H1 (cell line): ENCODE measurements around the gene ZNF521. TPM values are rescaled to one million over a fixed set of nuclear protein-coding genes. Genes with fewer than 3 reads are reported as not detected.

Experiments
- BCL11A ChIP-seq, 2 experiments: IDR thresholded peaks; one replicate each; pipeline ENCODE4 v1.6.1; 2011; ENCODE audit warnings: low read depth in 2 of 2, low read length in 2 of 2, mild to moderate bottlenecking in 2 of 2
- JUND ChIP-seq: IDR thresholded peaks from 2 replicates; pipeline ENCODE4 v1.6.1; 2011; ENCODE audit warnings: mild to moderate bottlenecking, improper control_type of control experiment, low read length
- POU5F1 ChIP-seq: IDR thresholded peaks from 2 replicates; pipeline ENCODE4 v1.6.1; 2011; ENCODE audit warnings: low read depth, mild to moderate bottlenecking, low read length, moderate library complexity
- polyA plus RNA-seq, 7 experiments: library from polyadenylated mRNA; depleted of rRNA in 3 of 7; stranded (reverse) in 5 of 7; unstranded in 2 of 7; fragments of >200 nt in 5 of 7; fragments of 200-250 nt in 2 of 7; gene quantifications; 1 replicate in 5 of 7; 2 replicates in 1 of 7; 4 replicates in 1 of 7; pipeline versions ENCODE4 v1.2.1 to v1.2.3, GENCODE V29; 2011 to 2013; ENCODE audit warnings: missing spikeins in 2 of 7, mixed read lengths in 2 of 7
- total RNA-seq: library from RNA; stranded (reverse); fragmentation: NEBNext Ultra II Directional; extraction: Animal tissue kit (Norgen Biotek cat#: 25700); gene quantifications from 2 replicates; pipeline ENCODE4 v1.2.1, GENCODE V29; 2021

The ZNF521 gene
- total and polyA plus RNA-seq, 2 of the 8 experiments (the other 6 are each of a cell fraction or from before 2014, with no cell fraction given), result 9.5 to 15.8 TPM

DNA sequence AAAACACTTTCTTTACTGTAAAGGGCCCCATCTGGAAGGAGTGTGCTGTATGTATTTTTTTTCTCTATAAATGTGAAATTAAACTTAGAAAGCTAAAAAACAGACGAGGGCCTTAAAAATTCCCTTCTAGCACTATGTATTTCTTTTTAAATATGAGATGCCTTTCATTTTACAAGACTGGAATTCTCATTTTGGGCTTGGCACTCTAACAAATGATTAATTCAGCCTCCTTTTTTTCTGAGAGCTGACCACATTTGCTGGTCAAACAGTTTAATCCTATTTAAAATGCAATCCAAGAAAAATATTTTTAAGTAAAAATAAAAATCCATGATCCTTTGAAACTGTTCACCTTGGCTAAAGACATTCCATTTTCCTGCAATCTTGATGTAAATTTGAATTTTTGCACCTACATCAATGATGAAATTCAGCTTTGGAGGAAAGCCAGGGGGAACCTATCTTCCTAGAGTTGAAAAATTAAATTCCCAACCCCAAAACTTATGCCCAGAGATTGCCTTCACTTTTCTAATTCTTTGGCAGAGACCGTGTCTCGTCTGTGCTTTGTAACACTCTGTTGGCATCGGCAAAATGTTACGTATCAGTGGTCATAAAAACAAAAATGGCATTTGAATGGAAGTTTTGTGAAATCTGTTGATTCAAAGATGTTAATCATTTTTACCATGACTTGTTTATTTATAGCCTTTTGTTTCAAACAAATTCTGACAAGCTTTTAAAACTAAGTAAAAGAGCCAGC is 284.5 kb downstream of the ZNF521 start (continued):
- no peak for TF ChIP-seq BCL11A (IDR thresholded peaks at IDR 0.05; ENCODE audit: low read depth in 2 of 2, low read length in 2 of 2)
- TF ChIP-seq POU5F1, result no peak
- TF ChIP-seq JUND, result no peak
- TF ChIP-seq, all 59 proteins: peak for 0
